Measurements from ENCODE around the gene PIM3. TPM values are rescaled to one million over a fixed set of nuclear protein-coding genes. Genes with fewer than 3 reads are reported as not detected.

Gene PIM3
- total RNA-seq, 1 donor from 2014 or later, result 113 TPM

Other genes starting within 250 kb of the PIM3 start
- 46.0 and 50.1 TPM in 2 replicates for gene BRD1, start 132.9 kb upstream of the PIM3 start, total RNA-seq
- 19.9 and 20.8 TPM in 2 replicates for gene ZBED4, start 106.9 kb upstream of the PIM3 start, total RNA-seq
- gene ALG12, start 42.3 kb upstream of the PIM3 start, total RNA-seq, result 20.1 and 21.1 TPM in 2 replicates
- 97.2 and 98.9 TPM in 2 replicates for gene CRELD2, start 42.1 kb upstream of the PIM3 start, total RNA-seq
- gene IL17REL, start 52.0 kb downstream of the PIM3 start, total RNA-seq, result 0.07 TPM in 1 of 2 replicates, not detected in the other
- gene TTLL8, start 97.5 kb downstream of the PIM3 start, total RNA-seq, result not detected in 2 replicates
- 0.39 and 0.59 TPM in 2 replicates for gene MLC1, start 124.7 kb downstream of the PIM3 start, total RNA-seq
- not detected in 2 replicates for gene MOV10L1, start 129.2 kb downstream of the PIM3 start, total RNA-seq
- 0.24 and 0.37 TPM in 2 replicates for gene PANX2, start 210.0 kb downstream of the PIM3 start, total RNA-seq
- 124 TPM in 2 replicates for gene TRABD, start 225.1 kb downstream of the PIM3 start, total RNA-seq
- gene SELENOO, start 240.2 kb downstream of the PIM3 start, total RNA-seq, result 24.2 and 25.2 TPM in 2 replicates